Hepatocyte (in vitro differentiated cells): ENCODE data around the gene ALPK3. TPM values are rescaled to one million over a fixed set of nuclear protein-coding genes. Genes with fewer than 3 reads are reported as not detected.

ENCODE experiments used
- DNase-seq: peaks from one replicate; pipeline ENCODE4 v3.0.0-alpha.2; 2016; ENCODE audit warnings: low spot score
- H2AFZ ChIP-seq: fragments of 200-600 bp; sonication (generic); 2 replicates; pipeline ENCODE4 v1.6.0; 2016; ENCODE audit warnings: antibody characterized with exemption, mild to moderate bottlenecking
- H3K27ac ChIP-seq: fragments of 200-600 bp; sonication (generic); 2 replicates; pipeline ENCODE4 v1.5.1; 2016; ENCODE audit warnings: mild to moderate bottlenecking
- H3K27me3 ChIP-seq: fragments of 200-600 bp; sonication (generic); 2 replicates; pipeline ENCODE4 v1.6.1; 2016
- H3K36me3 ChIP-seq: fragments of 200-600 bp; sonication (generic); replicated peaks from 2 replicates; pipeline ENCODE4 v1.5.1; 2016; ENCODE audit warnings: low read depth; ENCODE audit not compliant: insufficient read depth
- H3K4me1 ChIP-seq: fragments of 200-600 bp; sonication (generic); 2 replicates; pipeline ENCODE4 v1.5.1; 2016; ENCODE audit warnings: mild to moderate bottlenecking, moderate library complexity; ENCODE audit not compliant: insufficient read depth
- H3K4me2 ChIP-seq: fragments of 200-600 bp; sonication (generic); 2 replicates; pipeline ENCODE4 v1.6.0; 2016
- H3K4me3 ChIP-seq: fragments of 200-600 bp; sonication (generic); 2 replicates; pipeline ENCODE4 v1.5.1; 2016; ENCODE audit warnings: mild to moderate bottlenecking
- H3K79me2 ChIP-seq: fragments of 200-600 bp; sonication (generic); 2 replicates; pipeline ENCODE4 v1.6.0; 2017; ENCODE audit warnings: mild to moderate bottlenecking
- H3K9me2 ChIP-seq: fragments of 200-600 bp; sonication (generic); replicated peaks from 2 replicates; pipeline ENCODE4 v1.6.0; 2017; ENCODE audit warnings: mild to moderate bottlenecking; ENCODE audit not compliant: insufficient read depth
- H3K9me3 ChIP-seq: fragments of 200-600 bp; sonication (generic); 2 replicates; pipeline ENCODE4 v1.5.1; 2016; ENCODE audit warnings: low read depth, mild to moderate bottlenecking
- H4K20me1 ChIP-seq: fragments of 200-600 bp; sonication (generic); 2 replicates; pipeline ENCODE4 v1.6.0; 2016; ENCODE audit warnings: mild to moderate bottlenecking; ENCODE audit not compliant: insufficient read depth, poor library complexity, severe bottlenecking
- EZH2 ChIP-seq: fragments of 200-600 bp; sonication (generic); IDR thresholded peaks from 2 replicates; pipeline ENCODE4 v1.6.1; 2016; ENCODE audit warnings: antibody characterized with exemption, mild to moderate bottlenecking, borderline replicate concordance
- EZH2phosphoT487 ChIP-seq: fragments of 200-600 bp; sonication (generic); IDR thresholded peaks from one replicate; pipeline ENCODE4 v1.6.1; 2018; ENCODE audit warnings: antibody characterized with exemption, mild to moderate bottlenecking, low read depth, moderate library complexity; ENCODE audit not compliant: unreplicated experiment, severe bottlenecking
- WGBS: methylation state at CpG from one replicate; pipeline ENCODE4 v1.1.6; 2016; ENCODE audit warnings: low lambda C conversion rate; ENCODE audit errors: missing lambda C conversion rate; 5-methylcytosine and 5-hydroxymethylcytosine counted together
- polyA plus RNA-seq: library from polyadenylated mRNA; unstranded; fragments of >200 nt; fragmentation: Nextera tagmentation; extraction: Ambion mirVana; gene quantifications from 2 replicates; pipeline ENCODE4 v1.2.1, GENCODE V29; 2016
- total RNA-seq: library from RNA; depleted of rRNA; stranded (reverse); fragments of >200 nt; gene quantifications from 2 replicates; pipeline ENCODE4 v1.2.3, GENCODE V29; 2014
- TF ChIP-seq, protein P1 (sequence below): fragments of 200-600 bp; sonication (generic); IDR thresholded peaks from 2 replicates; pipeline ENCODE4 v1.5.1; 2016; ENCODE audit warnings: antibody characterized with exemption, mild to moderate bottlenecking; ENCODE audit not compliant: poor library complexity

Gene ALPK3
- total and polyA plus RNA-seq, 2 experiments from 2014 or later = 7.1 to 25.3 TPM

DNA sequence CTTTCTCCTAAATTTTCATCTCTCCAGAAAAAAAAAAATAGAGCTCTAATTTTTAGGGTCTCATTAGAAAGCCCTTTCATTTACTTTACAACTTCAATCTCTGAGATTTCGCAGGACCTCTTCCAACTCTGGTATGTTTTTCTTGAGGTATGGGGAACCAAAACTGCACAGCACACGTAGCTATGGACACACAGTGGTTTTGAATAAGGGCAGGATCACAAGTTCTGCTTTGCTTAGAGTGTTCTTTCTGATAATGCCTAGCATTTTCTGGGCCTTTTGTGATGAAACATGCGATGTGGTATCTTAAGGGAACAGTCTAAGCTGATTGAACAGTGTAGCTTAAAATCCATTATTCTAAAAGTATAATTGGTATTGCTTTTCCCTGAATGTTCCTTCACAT is 43.4 kb upstream of the ALPK3 start:
- no peak for TF ChIP-seq EZH2
- no peak for TF ChIP-seq EZH2phosphoT487
- TF ChIP-seq, protein P1, sequence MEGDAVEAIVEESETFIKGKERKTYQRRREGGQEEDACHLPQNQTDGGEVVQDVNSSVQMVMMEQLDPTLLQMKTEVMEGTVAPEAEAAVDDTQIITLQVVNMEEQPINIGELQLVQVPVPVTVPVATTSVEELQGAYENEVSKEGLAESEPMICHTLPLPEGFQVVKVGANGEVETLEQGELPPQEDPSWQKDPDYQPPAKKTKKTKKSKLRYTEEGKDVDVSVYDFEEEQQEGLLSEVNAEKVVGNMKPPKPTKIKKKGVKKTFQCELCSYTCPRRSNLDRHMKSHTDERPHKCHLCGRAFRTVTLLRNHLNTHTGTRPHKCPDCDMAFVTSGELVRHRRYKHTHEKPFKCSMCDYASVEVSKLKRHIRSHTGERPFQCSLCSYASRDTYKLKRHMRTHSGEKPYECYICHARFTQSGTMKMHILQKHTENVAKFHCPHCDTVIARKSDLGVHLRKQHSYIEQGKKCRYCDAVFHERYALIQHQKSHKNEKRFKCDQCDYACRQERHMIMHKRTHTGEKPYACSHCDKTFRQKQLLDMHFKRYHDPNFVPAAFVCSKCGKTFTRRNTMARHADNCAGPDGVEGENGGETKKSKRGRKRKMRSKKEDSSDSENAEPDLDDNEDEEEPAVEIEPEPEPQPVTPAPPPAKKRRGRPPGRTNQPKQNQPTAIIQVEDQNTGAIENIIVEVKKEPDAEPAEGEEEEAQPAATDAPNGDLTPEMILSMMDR = no peak
- Histone ChIP-seq H3K4me1 (no peaks in the 10 kb centered on the region), H3K9me3 (no peaks in the 10 kb centered on the region), H3K4me3 (no peak overlapping the region), H3K9me2 (no peaks in the 10 kb centered on the region), H3K36me3 (peaks cover under 1% of the 10 kb centered on the region), H3K27ac (no peak overlapping the region), H2AFZ (no peak overlapping the region), H3K79me2 (peaks cover 99% of the 10 kb centered on the region), H3K4me2 (no peak overlapping the region), H3K27me3 (no peaks in the 10 kb centered on the region), H4K20me1 (peaks cover 56% of the 10 kb centered on the region)
- no peak for DNase-seq
- WGBS = 96% methylated on average over 3 of the region's 3 CpGs

DNA sequence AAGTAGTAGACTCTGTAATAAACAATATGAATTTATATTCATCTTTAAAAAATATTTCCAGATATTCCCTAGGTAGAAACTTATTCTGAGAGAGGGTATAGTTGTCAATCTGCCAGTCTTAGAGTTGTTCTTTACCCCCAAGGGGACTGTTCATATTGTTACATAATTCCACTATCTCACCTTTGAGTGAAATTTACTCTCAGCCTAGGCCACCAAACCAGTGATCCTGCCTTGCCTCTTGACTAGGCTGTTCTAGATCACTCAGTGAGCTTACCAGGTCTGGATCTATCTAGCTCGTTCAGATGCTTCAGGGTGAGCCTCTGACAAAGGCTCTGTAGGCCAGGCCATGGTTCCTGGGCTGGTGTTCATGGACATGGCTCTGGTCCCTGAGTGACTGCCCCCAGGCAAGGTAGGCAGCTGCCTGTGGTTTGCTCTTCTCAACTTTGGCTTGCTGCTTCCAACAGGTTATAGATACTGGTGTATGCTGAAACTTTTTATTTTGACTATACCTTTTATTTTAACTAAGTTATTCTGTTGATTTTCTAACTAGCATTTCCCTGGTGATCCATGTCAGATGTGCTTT is 41.2 kb upstream of the ALPK3 start:
- H3K36me3 ChIP-seq = no peaks in the 10 kb centered on the region
- H3K4me3 ChIP-seq = no peak overlapping the region
- no peaks in the 10 kb centered on the region for H3K4me1 ChIP-seq
- H2AFZ ChIP-seq = no peak overlapping the region
- peaks cover 96% of the 10 kb centered on the region for H3K79me2 ChIP-seq
- 95% methylated on average over 1 of the region's 1 CpG for whole genome bisulfite sequencing
- no peaks in the 10 kb centered on the region for H3K9me2 ChIP-seq
- TF ChIP-seq EZH2phosphoT487 (no peak), EZH2 (no peak)
- TF ChIP-seq, protein P1 = no peak
- H3K9me3 ChIP-seq = no peaks in the 10 kb centered on the region
- no peak for DNase-seq
- H4K20me1 ChIP-seq = peaks cover 45% of the 10 kb centered on the region
- no peaks in the 10 kb centered on the region for H3K27me3 ChIP-seq
- no peak overlapping the region for H3K27ac ChIP-seq
- no peak overlapping the region for H3K4me2 ChIP-seq

GRCh38 chr15:84778194-84778593 is 39.0 kb upstream of the ALPK3 start:
- Histone ChIP-seq H4K20me1 (peaks cover 31% of the 10 kb centered on the region), H3K79me2 (peaks cover 96% of the 10 kb centered on the region)
- TF ChIP-seq, protein P1 = no peak
- no peak for TF ChIP-seq EZH2

GRCh38 chr15:84780492-84780891 is 36.7 kb upstream of the ALPK3 start:
- no peaks in the 10 kb centered on the region for H3K36me3 ChIP-seq
- DNase-seq = no peak
- TF ChIP-seq EZH2phosphoT487 = no peak
- WGBS = 96% methylated on average over 3 of the region's 3 CpGs
- no peaks in the 10 kb centered on the region for H3K9me3 ChIP-seq
- no peak overlapping the region for H3K4me3 ChIP-seq
- H3K79me2 ChIP-seq = peaks cover 97% of the 10 kb centered on the region
- peaks cover 37% of the 10 kb centered on the region for H4K20me1 ChIP-seq
- H3K4me1 ChIP-seq = no peaks in the 10 kb centered on the region
- H3K27me3 ChIP-seq = no peaks in the 10 kb centered on the region
- no peak overlapping the region for H2AFZ ChIP-seq
- H3K9me2 ChIP-seq = no peaks in the 10 kb centered on the region
- H3K27ac ChIP-seq = no peak overlapping the region
- no peak overlapping the region for H3K4me2 ChIP-seq

More at GRCh38 chr15:84778194-84778593, 39.0 kb upstream of the ALPK3 start:
- Histone ChIP-seq H3K27me3 (no peaks in the 10 kb centered on the region), H3K9me2 (no peaks in the 10 kb centered on the region), H3K4me3 (no peak overlapping the region), H3K4me2 (no peak overlapping the region), H3K9me3 (no peaks in the 10 kb centered on the region), H2AFZ (no peak overlapping the region), H3K27ac (no peak overlapping the region), H3K36me3 (no peaks in the 10 kb centered on the region), H3K4me1 (no peaks in the 10 kb centered on the region)
- WGBS = 83% methylated on average over 13 of the region's 13 CpGs
- no peak for DNase-seq
